HL-60/S4 treated with retinoic acid at 250 ng/mL for 4 days and 3 days (cell line): Measurements from ENCODE around the gene FCAMR.

Experiments
- in situ Hi-C: fragments of 300-500 bp; cut with MboI; formaldehyde crosslinking; loops from 2 replicates; pipeline ENCODE4 v1.7.0; 2022; ENCODE audit warnings: low sequenced_read_pairs

Gene FCAMR

GRCh38 chr1:206960676-206961386 lies 9.4 kb downstream of the FCAMR start:
- in situ Hi-C loops, result no loop called here

DNA sequence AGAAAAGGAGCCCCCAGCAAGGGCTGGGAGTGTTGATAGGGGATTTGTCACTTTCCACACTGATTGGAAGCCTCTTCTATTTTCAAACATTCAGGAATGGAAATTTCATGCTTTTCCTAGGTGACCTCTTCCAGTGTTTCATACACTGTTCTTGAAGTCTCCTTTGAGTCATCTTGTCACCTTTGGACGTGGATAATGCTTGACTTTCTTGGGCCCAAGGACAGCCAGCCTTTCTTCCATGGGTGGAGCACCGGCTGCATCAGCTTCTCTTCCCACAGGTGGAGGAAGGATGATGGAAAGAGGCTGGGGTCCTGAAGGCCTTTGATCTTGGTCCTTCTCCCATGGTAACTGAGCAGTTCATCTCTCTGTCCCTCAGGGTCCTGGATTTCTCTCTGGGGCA lies 12.1 kb downstream of the FCAMR start:
- in situ Hi-C loops, result no loop called here

DNA sequence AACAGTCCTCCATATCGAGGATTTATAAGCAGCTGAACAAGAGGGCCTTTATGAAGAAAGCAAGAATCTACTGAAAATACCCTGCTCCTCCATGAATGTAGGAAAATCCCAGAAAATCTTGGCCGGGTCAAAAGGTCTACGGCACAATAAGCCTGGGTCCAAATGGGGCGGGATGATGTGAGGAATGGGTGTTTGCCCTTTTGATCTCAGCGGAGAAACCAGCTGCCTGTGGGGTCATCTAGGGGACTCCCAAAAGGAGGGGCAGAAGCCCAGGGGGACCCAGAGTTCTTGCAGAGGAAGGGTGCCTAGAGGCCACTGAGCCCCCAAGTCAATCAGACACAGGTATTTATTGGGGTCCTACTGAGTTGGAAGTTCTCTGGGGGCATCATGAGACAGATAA lies 12.6 kb downstream of the FCAMR start:
- in situ Hi-C loops, result no loop called here

DNA sequence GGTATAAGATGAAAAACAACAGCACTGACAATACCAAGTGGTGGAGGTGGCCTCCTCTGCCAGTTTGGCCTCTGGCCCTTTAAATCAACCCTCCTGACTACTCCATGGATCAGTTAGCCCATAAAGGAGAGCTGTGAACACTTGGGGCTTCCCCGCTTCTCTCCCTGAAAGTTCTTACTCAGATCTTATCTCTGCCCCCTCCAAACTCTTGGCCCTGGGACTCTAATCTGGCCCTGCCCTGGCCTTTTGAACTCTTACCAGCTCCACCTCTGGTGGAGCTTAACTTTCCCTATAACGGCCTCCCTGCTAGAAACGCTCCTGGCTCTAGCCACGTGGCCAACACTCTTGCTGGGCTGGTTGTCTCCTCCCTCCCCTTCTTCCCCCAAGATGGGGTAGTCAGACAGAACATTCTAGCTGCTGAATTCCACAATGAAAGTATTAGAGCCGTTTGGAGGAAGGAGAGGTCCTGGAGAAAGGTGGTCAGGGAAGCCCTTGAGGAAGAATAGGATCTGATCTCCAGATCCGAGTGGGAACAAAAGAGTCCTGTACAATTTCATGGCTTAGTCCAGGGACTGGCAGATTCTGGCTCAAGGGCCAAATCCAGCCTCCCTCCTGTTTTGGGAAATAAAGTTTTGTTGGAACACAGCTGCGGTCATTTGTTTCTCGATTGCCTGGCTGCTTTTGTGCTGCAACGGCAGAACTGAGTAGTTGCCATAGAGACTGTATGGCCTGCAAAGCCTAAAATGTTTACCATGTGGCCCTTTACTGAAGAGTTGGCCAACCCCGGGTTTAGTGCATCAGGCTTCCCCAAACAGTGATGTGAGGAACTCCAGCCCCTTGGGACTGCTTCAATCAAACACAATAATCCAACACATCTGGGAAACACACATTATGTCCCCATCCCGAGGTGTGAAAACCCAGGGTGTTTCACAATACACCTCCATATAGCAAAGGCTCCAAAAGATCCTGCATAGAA lies 14.5 kb downstream of the FCAMR start:
- in situ Hi-C loops, result no loop called here

GRCh38 chr1:206954459-206955342 lies 15.6 kb downstream of the FCAMR start:
- in situ Hi-C loops, result no loop called here

- in situ Hi-C loops, result no loop called here
These were observed 16.6 kb downstream of the FCAMR start for GRCh38 chr1:206953626-206954025.

DNA sequence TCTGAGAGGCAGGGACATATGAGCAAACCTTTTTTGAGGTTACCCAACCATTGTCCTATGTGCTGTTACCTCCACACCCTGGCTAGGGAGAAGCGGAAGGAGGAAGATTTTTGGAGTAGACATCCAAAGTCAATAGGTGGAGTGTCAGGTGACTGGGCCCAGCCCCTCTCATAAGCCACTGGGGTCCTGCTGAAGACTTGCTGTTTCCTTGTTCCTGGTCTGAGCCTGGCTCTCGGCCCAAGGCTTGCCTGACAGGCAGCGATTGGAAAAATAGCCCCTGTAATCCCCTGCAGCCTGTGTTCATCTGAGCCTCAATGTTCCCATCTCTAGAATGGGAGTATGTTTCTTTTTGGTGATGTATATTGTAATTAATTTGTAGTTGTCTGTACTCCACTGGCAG lies 17.1 kb downstream of the FCAMR start:
- in situ Hi-C loops, result no loop called here

DNA sequence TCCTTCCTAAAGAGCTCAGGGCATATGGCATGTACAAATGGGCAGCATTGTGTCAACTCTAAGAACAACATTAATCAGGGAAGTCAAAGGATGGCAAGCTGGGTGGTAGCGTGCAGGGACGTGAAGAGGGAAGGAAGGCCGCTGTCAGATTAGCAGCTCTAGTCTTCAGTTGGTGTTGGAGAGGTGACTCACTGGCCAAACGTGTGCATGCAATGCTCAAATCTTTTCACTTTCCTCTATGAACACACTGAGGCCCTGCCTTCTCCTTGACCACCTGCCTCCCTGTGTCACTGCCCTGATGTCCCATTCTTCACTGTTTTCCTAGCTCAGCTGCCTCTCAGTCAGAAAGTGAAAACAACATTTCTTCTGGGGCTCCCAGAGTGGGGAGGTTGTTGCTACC lies 18.1 kb downstream of the FCAMR start:
- in situ Hi-C loops, result no loop called here

- in situ Hi-C loops, result no loop called here
These were observed 18.8 kb downstream of the FCAMR start for GRCh38 chr1:206951318-206952100.

DNA sequence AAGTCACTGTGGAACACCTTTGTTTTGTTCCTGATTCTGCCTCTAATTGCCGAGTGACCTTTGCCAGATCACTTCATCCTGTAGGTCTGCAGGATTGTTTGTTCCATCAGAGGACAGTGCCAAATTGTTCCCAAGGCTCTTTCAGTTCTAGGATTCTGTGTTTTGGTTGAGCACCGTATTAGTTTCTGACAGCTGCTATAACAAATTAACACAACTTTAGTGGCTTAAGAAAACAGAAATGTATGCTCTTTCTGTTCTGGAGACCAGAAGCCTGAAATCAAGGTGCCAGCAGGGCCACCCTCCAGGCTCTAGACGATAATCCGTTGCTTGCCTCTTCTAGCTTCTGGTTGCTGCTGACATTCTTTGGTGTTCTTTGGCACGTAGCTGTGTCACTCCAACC lies 20.6 kb downstream of the FCAMR start:
- in situ Hi-C loops, result no loop called here

- in situ Hi-C loops, result no loop called here
These were observed 21.1 kb downstream of the FCAMR start for GRCh38 chr1:206949208-206949607.

- in situ Hi-C loops, result no loop called here
These were observed 23.0 kb downstream of the FCAMR start for GRCh38 chr1:206947255-206947654.

DNA sequence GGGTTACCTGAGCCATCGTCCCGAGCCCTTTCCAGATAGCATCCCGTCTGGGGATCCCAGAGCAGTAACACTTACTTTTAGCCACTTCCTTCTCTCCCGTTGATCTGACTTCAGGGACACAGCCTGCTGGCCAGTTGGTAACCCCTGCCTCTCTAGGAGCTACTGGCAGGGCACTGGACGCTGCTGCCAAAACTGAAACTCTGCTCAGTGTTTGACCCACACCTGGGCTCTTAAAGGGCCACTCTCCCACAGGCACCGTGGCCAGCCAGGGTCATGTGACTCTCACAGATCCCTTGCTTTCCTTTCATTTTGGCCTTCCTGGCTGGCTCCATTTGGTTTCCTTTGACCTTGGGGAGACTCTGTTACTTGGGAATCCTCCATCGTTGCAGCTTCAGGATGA lies 24.0 kb downstream of the FCAMR start, which contains the start of gene PIGR:
PIGR (minus strand) TSS at position 206 of the 400 bp plus-strand sequence. CDS start 5,935 bp downstream, outside the sequence.
- in situ Hi-C loops, result no loop called here

- in situ Hi-C loops, result no loop called here
These were observed 24.5 kb downstream of the FCAMR start for GRCh38 chr1:206945779-206946178.

DNA sequence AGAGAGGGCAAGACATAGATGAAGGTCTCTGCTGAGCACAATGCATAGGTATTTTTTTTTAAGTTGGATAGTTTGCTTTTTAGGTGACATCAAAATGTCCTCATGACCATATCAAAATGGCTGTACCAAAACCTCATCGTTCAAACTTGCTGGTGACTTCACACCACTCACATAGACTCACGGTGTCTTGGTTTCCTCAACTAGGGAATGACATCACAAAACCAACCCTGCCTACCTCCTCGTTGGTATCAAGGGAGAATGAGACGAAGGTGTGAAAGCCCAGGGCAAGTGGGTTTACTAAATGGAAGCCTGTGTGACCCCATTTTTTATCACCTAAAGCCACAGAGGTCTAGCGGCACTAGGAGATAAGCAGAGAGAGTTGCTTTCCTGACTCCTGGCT lies 25.6 kb downstream of the FCAMR start:
- in situ Hi-C loops, result no loop called here

- in situ Hi-C loops, result no loop called here
These were observed 28.4 kb downstream of the FCAMR start for GRCh38 chr1:206941766-206942418.

DNA sequence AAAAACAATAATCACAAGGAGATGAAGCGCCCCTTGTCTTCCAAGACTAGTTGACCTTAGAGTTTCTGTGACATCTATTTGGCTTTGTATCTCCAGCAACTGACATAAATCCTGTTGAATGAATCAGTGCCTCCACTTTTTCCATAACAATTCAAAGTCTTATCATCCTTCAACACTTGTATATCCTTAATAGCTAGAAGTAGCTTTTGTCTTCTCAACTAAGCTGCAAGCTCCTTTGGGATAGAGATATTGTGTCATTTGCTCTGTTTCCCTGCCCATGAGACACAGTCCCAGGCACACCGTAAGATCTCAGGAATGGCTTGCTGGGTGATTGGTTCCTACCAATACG lies 29.7 kb downstream of the FCAMR start:
- in situ Hi-C loops, result no loop called here

DNA sequence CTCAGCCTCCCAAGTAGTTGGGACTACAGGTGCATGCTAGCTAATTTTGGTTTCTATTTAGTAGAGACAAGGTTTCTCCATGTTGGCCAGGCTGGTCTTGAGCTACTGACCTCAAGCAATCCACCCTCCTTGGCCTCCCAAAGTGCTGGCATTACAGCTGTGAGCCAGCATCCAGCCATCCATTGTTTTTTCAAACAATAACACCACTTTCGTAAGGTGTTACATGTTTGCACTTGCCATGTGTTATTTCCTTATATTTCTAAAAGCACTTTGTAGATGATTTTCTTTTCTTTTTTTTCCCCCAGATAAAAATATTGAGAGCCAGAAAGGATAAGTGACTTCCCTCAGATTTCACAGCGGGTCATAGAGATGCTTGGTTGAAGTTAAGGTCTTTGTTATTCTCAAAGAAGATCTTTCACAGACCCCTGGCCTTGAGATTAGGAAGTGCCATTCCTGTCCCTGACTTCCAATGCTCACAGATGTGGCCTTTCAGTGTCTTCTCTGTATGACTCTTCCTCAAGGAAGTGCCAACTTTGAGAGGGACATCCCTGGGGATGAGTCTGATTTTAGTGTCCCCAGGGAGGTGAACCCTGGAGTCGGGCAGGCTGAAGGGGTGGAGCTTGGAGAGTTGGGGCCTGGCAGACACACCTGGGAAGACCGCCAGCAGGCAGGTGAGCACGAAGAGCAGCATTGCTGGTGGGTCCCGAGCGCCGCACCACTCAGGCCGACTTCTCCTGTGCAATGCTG lies 30.2 kb downstream of the FCAMR start:
- in situ Hi-C loops, result no loop called here

DNA sequence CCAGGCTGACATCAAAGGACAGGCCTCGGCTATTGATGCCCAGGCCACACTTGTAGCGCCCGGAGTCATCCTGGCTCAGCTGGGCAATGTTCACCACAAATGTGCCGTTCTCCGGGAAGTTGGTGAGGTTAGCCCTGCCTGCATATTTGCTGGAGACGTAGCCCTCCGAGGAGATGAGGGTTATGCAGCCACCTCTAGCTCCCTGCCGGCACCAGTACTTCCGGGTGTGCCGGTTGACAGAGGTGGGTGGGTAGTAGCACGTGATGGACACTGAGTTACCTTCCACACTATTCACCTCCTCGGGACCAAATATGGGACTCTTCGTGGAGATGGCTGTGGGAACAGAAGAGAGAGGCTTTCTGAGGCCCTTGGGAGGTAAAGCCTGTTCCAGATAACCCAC lies 31.1 kb downstream of the FCAMR start:
- in situ Hi-C loops, result no loop called here
